Central memory CD8-positive, alpha-beta T cell (primary cell): Measurements from ENCODE around the gene TSPYL4.
A peak's percentile ranks its signal among the peaks of the same experiment; 100 is the strongest.
"Not testable (repeated sequence)": the region's sequence is repeated elsewhere in the genome, so short reads cannot be mapped to it uniquely, and the experiment has no call there.

Experiments
- ATAC-seq: fragments of 150-1000 bp; cut with Tn5 transposase; replicated peaks from 2 replicates; pipeline ENCODE4 v1.10.0; 2022; ENCODE audit warnings: mild to moderate bottlenecking, moderate FRiP score, moderate number of reproducible peaks; ENCODE audit not compliant: poor library complexity, severe bottlenecking; ENCODE audit errors: extremely low read depth
- DNase-seq, 2 donors: peaks; one replicate each; pipeline ENCODE4 v3.0.0; 2021; ENCODE audit warnings: low spot score in 2 of 2
- H3K27ac Mint-ChIP-seq: one replicate; pipeline ENCODE4 v1.8.0; 2022; ENCODE audit warnings: low read depth, mild to moderate bottlenecking, moderate library complexity, mixed read lengths
- H3K27me3 Mint-ChIP-seq: one replicate; pipeline ENCODE4 v1.8.0; 2022; ENCODE audit warnings: mixed read lengths
- H3K36me3 Mint-ChIP-seq: one replicate; pipeline ENCODE4 v1.8.0; 2022; ENCODE audit warnings: mild to moderate bottlenecking, moderate library complexity, mixed read lengths; ENCODE audit not compliant: insufficient read depth
- H3K4me1 Mint-ChIP-seq: one replicate; pipeline ENCODE4 v1.8.0; 2022; ENCODE audit warnings: mixed read lengths
- H3K4me3 Mint-ChIP-seq: one replicate; pipeline ENCODE4 v1.8.0; 2022; ENCODE audit warnings: mild to moderate bottlenecking, moderate library complexity, mixed read lengths
- H3K9me3 Mint-ChIP-seq: one replicate; pipeline ENCODE4 v1.8.0; 2022; ENCODE audit warnings: mixed read lengths

TSPYL4 gene

DNA sequence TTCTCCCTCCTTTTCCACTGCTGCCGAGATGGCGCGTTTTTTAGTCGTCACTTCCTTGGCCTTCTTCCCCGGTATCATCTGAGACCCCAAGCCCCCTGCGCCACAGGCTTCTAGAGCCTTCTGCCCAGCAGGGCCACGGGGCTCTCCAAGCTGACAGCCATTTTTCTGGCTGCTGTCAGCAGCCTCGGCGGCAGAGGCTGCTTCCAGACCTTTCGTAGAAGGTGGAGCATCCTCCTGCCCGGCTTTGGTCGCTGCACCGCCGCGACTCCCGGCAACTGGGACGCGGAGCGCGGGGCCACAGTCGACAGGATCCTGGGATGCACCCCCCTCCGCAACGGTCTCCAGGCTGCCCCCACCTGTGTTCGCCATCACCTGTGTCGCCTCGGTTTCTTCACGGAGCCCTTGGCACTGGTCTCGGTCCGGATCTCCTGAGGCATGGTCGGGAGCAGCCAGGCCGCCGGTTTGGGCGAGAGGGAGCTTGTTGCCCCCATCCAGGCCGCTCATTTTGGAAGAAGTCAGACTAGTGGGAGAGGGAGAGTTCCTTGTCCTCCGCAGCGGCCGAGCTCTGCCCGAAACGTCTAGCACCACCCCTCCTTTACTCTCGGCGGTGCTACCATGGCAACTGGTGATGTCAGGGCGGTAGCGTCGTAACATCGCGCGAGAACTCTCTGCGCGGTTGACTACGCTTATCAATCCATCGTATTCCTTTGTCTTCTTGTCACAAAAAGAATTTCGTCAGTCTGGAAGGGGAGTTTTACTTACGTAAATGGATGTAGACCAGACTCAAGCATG lies at the start of gene TSPYL4:
Gene TSPYL4 (minus strand): TSS at position 571 of the 792 bp plus-strand sequence. CDS start 67 bp downstream, at position 504.
- ATAC-seq, result peak; percentile 99
- Mint-ChIP-seq H3K36me3 (peaks cover 6% of the 10 kb centered on the region), H3K4me3 (no peak within 1 kb of the TSS), H3K27me3 (no peaks in the 10 kb centered on the region), H3K9me3 (no peaks in the 10 kb centered on the region), H3K4me1 (no peaks in the 10 kb centered on the region), H3K27ac (no peak within 1 kb of the TSS)
- peak; percentile 84 to 91 for DNase-seq

DNA sequence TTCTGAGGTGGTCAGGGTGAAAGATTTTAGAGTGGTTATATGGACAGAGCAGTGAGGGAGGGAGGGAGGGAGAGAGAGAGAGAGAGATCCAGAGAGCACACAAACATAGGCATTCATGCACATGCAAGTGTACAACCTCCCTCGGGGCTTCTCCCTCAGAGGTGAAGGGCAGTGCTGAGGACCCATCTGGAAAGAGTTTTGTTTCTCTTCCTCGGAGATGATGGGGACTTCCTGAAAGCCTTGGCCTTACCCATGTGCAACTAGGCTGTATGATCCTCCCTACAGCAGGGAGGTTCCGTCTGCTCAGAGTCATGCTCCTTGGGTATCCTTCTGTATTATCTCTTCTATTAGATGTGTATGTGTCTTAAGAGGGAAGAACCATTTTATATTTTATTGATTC lies 47.2 kb upstream of the TSPYL4 start:
- H3K27ac Mint-ChIP-seq, result no peak overlapping the region
- no peak overlapping the region for H3K4me3 Mint-ChIP-seq
- DNase-seq (no peak), ATAC-seq (no peak)
- H3K36me3 Mint-ChIP-seq, result no peaks in the 10 kb centered on the region
- no peaks in the 10 kb centered on the region for H3K27me3 Mint-ChIP-seq
- no peaks in the 10 kb centered on the region for H3K4me1 Mint-ChIP-seq
- peaks cover 4% of the 10 kb centered on the region for H3K9me3 Mint-ChIP-seq

DNA sequence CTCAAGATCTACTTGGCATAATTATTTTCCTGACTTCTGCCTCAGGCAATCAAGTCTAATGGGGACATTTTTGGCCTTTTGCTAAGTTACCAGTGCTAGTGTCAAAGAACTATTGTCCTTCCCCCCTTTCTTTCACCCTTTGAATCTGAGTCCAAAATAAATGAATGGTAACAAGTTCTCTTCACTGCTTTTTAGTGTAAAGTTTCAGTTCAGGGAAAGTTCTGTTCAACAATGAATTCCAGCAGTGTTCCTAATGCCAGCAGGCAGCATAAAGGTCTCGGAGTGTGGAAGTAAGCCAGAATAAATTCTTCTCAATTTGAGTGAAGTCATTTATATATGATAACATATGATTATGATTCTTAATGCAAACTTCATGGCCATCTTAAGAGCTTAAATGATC lies 46.7 kb upstream of the TSPYL4 start:
- H3K4me3 Mint-ChIP-seq, result no peak overlapping the region
- H3K9me3 Mint-ChIP-seq, result peaks cover 4% of the 10 kb centered on the region
- no peaks in the 10 kb centered on the region for H3K36me3 Mint-ChIP-seq
- DNase-seq (no peak), ATAC-seq (no peak)
- H3K4me1 Mint-ChIP-seq, result no peaks in the 10 kb centered on the region
- H3K27ac Mint-ChIP-seq, result no peak overlapping the region
- no peaks in the 10 kb centered on the region for H3K27me3 Mint-ChIP-seq

DNA sequence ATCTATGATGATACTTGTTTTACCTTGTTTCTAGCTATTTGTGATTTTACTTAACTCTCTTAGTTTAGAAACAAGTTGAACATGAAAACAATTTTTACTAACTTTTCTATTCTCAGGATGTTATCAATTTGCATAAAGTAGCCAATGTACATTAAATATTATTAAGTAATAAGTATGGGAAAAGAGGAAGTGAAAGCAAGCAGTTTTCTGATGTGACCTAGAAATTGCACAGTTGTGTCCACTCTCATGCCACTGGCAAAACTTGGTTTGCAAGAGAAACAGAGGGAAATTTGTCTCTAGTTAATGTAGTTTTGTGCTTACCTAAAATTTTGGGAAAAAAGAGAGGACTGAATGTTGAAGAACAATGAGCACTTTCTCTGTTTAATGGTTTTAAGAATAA lies 45.1 kb upstream of the TSPYL4 start:
- H3K27ac Mint-ChIP-seq, result no peak overlapping the region
- H3K9me3 Mint-ChIP-seq, result peaks cover 4% of the 10 kb centered on the region
- H3K27me3 Mint-ChIP-seq, result no peaks in the 10 kb centered on the region
- ATAC-seq, result no peak
- no peak for DNase-seq
- peaks cover under 1% of the 10 kb centered on the region for H3K36me3 Mint-ChIP-seq
- H3K4me1 Mint-ChIP-seq, result no peaks in the 10 kb centered on the region
- H3K4me3 Mint-ChIP-seq, result no peak overlapping the region

DNA sequence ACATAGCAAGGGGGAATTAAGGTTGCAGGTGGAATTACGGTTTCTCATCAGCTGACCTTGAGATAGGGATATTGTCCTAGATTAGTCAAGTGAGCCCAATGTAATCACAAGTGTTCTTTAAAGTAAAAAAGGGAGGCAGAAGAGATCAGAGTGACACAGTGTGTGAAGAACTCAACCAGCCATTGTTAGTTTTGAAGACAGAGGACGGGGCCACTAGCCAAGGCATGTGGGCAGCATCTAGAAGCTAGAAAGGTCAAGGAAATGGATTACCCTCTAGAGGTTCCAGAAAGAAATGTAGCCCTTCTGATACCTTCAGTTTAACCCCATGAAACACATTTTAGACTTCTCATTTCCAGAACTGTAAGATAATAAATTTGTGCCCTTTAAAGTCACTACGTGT lies 44.4 kb upstream of the TSPYL4 start:
- H3K4me3 Mint-ChIP-seq, result no peak overlapping the region
- ATAC-seq (no peak), DNase-seq (no peak)
- H3K27me3 Mint-ChIP-seq, result no peaks in the 10 kb centered on the region
- H3K4me1 Mint-ChIP-seq, result no peaks in the 10 kb centered on the region
- peaks cover 4% of the 10 kb centered on the region for H3K9me3 Mint-ChIP-seq
- peaks cover 1% of the 10 kb centered on the region for H3K36me3 Mint-ChIP-seq
- no peak overlapping the region for H3K27ac Mint-ChIP-seq

DNA sequence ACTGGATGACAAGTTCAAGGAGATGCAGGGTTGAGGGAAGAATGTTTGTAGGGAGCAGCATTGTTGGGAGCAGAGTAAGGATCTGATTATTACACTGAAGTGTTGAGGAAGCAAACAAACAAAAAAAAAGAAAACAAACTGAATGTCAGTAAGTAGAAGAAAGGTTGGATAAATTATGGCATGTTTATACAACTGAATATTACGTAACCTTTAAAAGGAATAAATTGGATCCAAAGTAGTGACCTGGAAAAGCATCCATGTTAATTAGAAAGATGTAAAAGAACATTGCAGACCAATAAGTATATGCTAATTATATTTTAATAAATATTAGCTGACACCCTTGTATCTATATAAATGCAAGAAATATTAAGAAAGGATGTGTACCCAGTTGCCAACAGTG lies 38.7 kb upstream of the TSPYL4 start:
- Mint-ChIP-seq H3K36me3 (peaks cover 1% of the 10 kb centered on the region), H3K27me3 (no peaks in the 10 kb centered on the region), H3K4me1 (no peaks in the 10 kb centered on the region), H3K27ac (no peak overlapping the region), H3K9me3 (no peaks in the 10 kb centered on the region), H3K4me3 (no peak overlapping the region)
- DNase-seq (no peak), ATAC-seq (no peak)

DNA sequence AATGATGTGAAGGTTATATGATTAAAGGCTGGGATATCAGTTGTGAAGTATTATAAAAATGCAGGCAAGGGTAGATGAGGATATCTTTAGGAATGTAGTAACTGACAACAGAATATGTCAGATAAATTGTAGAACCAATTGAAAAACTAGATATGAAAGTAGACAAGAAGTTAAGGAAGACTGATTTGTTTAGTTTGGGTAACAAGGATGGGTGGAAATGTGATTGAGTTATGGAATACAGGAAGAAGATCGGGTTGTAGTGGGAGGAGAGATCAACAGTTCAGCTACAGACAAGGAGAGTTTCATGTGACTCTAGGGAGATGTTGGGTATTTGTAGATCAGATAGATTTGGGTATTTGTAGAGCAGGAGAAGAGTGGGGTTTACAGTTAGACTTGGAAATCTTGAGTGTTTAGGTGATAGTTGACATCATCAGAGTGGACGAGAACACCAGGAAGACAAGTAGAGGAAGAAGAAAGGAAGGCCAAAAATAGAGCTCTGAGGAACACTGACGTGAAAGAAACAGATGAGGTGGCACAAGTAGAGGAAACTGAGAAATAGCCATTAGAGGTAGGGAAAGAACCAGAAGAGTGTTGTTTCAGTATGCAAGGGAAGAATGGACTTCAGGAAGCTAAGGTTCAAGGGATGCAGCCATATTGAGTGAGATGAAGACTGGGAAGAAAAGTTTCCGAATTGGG lies 38.0 kb upstream of the TSPYL4 start:
- Mint-ChIP-seq H3K36me3 (peaks cover 1% of the 10 kb centered on the region), H3K4me3 (no peak overlapping the region), H3K27me3 (no peaks in the 10 kb centered on the region), H3K9me3 (no peaks in the 10 kb centered on the region), H3K4me1 (no peaks in the 10 kb centered on the region), H3K27ac (no peak overlapping the region)
- DNase-seq, result no peak
- ATAC-seq, result no peak

DNA sequence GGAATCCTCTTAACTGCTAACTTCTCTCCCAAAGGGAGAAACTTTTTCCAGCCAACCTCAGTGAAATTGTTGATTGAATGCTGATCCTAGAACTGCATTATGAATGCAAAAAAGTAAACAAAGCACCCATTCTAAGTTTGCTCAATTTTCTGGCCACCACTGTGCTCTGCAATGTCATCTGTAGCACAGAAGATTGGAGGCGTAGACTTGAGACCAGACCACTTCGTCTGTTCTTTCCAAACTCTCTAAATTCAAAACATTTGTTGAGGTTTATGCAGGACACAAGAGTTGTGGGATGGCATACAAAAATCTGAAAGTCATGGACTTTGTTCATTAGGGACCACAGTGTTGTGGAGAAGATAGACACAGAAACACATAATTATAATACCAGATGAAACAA lies 36.9 kb upstream of the TSPYL4 start:
- no peak for ATAC-seq
- Mint-ChIP-seq H3K27me3 (no peaks in the 10 kb centered on the region), H3K36me3 (peaks cover 1% of the 10 kb centered on the region)

DNA sequence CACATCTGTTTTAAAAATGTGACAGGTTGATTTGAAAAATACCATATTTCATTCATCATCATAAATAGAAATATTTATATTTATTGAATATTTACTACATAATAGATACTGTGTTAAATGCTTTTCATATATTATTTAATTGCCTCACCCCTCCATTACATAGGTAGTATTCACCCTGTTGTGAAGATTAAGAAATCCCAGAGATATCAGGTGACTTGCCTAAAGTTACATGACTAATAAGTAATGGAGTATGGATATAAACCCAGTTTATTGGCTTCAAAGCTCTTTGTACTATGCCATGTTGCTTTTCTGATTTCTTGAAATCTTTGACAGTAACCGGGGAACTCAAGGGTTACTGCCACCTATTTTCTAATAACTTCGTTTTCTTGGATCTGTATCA lies 36.0 kb upstream of the TSPYL4 start:
- Mint-ChIP-seq H3K4me1 (no peaks in the 10 kb centered on the region), H3K36me3 (peaks cover 1% of the 10 kb centered on the region), H3K27me3 (no peaks in the 10 kb centered on the region), H3K4me3 (no peak overlapping the region), H3K9me3 (no peaks in the 10 kb centered on the region), H3K27ac (no peak overlapping the region)
- no peak for DNase-seq
- no peak for ATAC-seq

More for the DNA sequence above, 36.9 kb upstream of the TSPYL4 start:
- DNase-seq, result no peak
- H3K4me3 Mint-ChIP-seq, result no peak overlapping the region
- H3K4me1 Mint-ChIP-seq, result no peaks in the 10 kb centered on the region
- no peak overlapping the region for H3K27ac Mint-ChIP-seq
- H3K9me3 Mint-ChIP-seq, result no peaks in the 10 kb centered on the region

DNA sequence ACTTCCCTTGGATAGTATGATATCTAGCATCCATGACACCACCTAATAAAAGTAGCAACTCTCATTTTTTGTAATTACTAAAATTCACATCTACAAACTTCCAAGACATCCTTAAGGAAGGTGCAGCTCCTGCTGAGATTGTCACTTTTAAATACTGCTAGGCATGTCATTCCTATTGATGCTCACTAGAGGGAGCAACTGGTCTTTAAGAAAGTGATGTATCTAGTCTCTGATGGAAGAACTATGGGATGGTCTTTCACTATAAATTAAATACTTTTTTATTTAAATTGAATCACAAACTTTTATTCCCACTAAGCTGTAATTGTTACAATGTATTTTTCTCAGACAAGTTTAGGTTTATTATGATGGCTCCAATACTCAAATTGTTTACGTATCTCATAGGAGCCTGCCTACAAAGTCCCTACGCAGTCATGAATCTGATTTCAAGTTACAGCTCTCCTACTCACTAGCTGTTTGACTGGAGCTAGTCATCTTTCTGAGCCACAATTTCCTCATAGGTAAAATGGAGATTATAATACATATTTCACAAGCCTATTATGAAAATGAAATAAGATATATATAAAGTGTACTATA lies 33.9 kb upstream of the TSPYL4 start:
- Mint-ChIP-seq H3K4me3 (no peak overlapping the region), H3K27ac (no peak overlapping the region), H3K36me3 (no peaks in the 10 kb centered on the region), H3K4me1 (no peaks in the 10 kb centered on the region), H3K9me3 (no peaks in the 10 kb centered on the region), H3K27me3 (no peaks in the 10 kb centered on the region)
- ATAC-seq (peak; percentile 40), DNase-seq (no peak)

DNA sequence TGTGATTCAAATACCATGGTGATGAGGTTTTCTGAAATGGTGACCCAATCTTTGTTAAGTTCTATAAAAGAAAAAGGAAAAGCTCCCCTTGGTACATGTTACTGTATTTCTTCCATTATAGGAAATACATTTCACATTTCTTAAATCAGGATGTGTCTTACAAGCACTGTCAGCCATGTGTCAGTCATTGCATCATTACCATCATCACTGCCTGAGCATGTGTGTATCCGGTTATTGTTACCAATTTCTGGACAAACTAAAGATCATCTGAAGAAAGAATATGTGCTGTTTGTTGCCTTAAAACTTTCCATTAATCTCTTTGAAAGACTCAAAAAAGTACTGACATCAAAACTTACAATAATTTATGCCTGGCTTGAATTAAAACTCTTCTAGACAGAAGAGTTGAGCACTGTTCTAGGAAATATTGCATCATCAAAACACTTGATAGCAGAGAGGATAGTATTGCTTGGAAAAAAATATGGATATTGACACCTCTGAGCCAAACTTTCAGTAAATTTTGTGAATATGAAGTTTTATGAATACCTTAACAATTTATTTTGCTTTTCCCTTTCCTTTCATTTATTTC lies 33.0 kb upstream of the TSPYL4 start:
- no peak for ATAC-seq
- Mint-ChIP-seq H3K4me1 (no peaks in the 10 kb centered on the region), H3K27me3 (no peaks in the 10 kb centered on the region), H3K36me3 (no peaks in the 10 kb centered on the region), H3K27ac (no peak overlapping the region), H3K9me3 (no peaks in the 10 kb centered on the region), H3K4me3 (no peak overlapping the region)
- DNase-seq, result no peak

DNA sequence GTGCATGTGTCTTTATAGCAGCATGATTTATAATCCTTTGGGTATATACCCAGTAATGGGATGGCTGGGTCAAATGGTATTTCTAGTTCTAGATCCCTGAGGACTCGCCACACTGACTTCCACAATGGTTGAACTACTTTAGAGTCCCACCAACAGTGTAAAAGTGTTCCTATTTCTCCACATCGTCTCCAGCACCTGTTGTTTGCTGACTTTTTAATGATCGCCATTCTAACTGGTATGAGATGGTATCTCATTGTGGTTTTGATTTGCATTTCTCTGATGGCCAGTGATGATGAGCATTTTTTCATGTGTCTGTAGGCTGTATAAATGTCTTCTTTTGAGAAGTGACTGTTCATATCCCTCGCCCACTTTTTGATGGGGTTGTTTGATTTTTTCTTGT lies 31.1 kb upstream of the TSPYL4 start:
- not testable (repeated sequence) for ATAC-seq, H3K4me1 Mint-ChIP-seq, H3K36me3 Mint-ChIP-seq, H3K4me3 Mint-ChIP-seq, H3K27ac Mint-ChIP-seq, DNase-seq, H3K9me3 Mint-ChIP-seq, H3K27me3 Mint-ChIP-seq
